ENCODE data around the gene FRS3.

- no peak for TF ChIP-seq EP300 (IDR thresholded peaks at IDR 0.05; ENCODE audit: borderline replicate concordance in 1 of 2, low read depth in 2 of 2, low read length in 2 of 2)
- TF ChIP-seq, protein P1, sequence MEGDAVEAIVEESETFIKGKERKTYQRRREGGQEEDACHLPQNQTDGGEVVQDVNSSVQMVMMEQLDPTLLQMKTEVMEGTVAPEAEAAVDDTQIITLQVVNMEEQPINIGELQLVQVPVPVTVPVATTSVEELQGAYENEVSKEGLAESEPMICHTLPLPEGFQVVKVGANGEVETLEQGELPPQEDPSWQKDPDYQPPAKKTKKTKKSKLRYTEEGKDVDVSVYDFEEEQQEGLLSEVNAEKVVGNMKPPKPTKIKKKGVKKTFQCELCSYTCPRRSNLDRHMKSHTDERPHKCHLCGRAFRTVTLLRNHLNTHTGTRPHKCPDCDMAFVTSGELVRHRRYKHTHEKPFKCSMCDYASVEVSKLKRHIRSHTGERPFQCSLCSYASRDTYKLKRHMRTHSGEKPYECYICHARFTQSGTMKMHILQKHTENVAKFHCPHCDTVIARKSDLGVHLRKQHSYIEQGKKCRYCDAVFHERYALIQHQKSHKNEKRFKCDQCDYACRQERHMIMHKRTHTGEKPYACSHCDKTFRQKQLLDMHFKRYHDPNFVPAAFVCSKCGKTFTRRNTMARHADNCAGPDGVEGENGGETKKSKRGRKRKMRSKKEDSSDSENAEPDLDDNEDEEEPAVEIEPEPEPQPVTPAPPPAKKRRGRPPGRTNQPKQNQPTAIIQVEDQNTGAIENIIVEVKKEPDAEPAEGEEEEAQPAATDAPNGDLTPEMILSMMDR (IDR thresholded peaks at IDR 0.05; ENCODE audit: control extremely low read depth in 1 of 3, insufficient read depth in 1 of 3, low read depth in 1 of 3, low read length in 3 of 3): no peak
- no peak for TF ChIP-seq TAF1 (IDR thresholded peaks at IDR 0.05; ENCODE audit: low read depth, low read length)
- TF ChIP-seq BRCA1 (IDR thresholded peaks at IDR 0.05; ENCODE audit: low read depth, low read length): no peak
- TF ChIP-seq TCF12 (IDR thresholded peaks at IDR 0.05; ENCODE audit: low read depth, low read length): no peak
- no peak for TF ChIP-seq JUND (IDR thresholded peaks at IDR 0.05; ENCODE audit: low read length)
- no peak for TF ChIP-seq POLR2A (IDR thresholded peaks at IDR 0.05; ENCODE audit: control extremely low read depth in 1 of 2, low read depth in 2 of 2, low read length in 2 of 2)
- no peak for TF ChIP-seq KDM1A (IDR thresholded peaks at IDR 0.05; ENCODE audit: borderline replicate concordance, low read length)
- TF ChIP-seq SIN3A (conservative IDR thresholded peaks at IDR 0.05 in 1 of 2, IDR thresholded peaks at IDR 0.05 in 1 of 2; ENCODE audit: low read depth in 1 of 2, low read length in 2 of 2): no peak
- TF ChIP-seq, protein P2, sequence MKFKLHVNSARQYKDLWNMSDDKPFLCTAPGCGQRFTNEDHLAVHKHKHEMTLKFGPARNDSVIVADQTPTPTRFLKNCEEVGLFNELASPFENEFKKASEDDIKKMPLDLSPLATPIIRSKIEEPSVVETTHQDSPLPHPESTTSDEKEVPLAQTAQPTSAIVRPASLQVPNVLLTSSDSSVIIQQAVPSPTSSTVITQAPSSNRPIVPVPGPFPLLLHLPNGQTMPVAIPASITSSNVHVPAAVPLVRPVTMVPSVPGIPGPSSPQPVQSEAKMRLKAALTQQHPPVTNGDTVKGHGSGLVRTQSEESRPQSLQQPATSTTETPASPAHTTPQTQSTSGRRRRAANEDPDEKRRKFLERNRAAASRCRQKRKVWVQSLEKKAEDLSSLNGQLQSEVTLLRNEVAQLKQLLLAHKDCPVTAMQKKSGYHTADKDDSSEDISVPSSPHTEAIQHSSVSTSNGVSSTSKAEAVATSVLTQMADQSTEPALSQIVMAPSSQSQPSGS (IDR thresholded peaks at IDR 0.05; ENCODE audit: low read length): no peak
These were observed 36.1 kb downstream of the FRS3 start for GRCh38 chr6:41743406-41744235.
